GM19193 (cell line): ENCODE measurements around the gene ZFAND5.
A peak's percentile ranks its signal among the peaks of the same experiment; 100 is the strongest.

ENCODE experiments used
- POLR2A ChIP-seq: IDR thresholded peaks from 4 replicates; pipeline ENCODE4 v1.6.1; 2011; ENCODE audit not compliant: insufficient read depth, insufficient read length; ENCODE audit errors: extremely low read depth

Gene ZFAND5

GRCh38 chr9:72313507-72313906, 51.5 kb downstream of the ZFAND5 start:
- TF ChIP-seq POLR2A = no peak

GRCh38 chr9:72312386-72312987, 52.5 kb downstream of the ZFAND5 start:
- TF ChIP-seq POLR2A = no peak

DNA sequence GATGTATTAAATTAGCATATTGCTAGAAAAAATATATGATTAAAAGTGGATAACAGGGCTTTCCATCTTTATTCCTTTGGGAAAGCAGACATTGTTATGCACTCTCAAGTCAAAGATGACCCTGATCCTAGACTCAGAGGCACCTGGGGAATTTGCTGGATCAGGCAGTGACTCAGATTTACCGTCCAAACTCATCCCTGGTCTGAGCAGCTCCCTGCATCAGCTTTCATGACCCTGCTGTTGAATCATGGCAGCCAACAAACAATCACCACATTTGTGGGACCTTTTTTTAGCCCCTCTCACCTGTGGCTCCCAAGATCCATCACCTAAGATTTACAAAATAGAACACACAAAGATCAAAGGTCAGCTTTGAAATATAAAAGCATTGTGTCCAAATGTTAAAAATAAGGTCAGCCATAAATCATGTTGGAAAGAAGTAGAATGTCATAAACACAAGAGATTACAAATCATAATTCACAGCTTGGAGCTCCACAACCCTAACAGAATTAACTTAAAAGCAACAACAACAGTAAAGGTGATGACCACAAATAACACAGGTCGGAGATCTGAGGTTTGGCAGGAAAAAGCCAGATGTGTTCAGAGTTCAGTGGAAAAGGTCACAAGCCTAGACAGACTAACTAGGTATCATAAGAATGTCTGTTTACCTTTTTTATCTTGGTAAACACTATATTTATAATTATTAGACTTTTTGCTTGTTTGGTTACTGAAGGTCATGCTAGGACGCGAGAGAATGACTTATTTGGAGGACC, 55.5 kb downstream of the ZFAND5 start:
- TF ChIP-seq POLR2A = no peak

- no peak for TF ChIP-seq POLR2A
Observed at GRCh38 chr9:72306761-72307160, 58.2 kb downstream of the ZFAND5 start.

- TF ChIP-seq POLR2A = no peak
Observed at GRCh38 chr9:72305707-72306106, 59.3 kb downstream of the ZFAND5 start.

DNA sequence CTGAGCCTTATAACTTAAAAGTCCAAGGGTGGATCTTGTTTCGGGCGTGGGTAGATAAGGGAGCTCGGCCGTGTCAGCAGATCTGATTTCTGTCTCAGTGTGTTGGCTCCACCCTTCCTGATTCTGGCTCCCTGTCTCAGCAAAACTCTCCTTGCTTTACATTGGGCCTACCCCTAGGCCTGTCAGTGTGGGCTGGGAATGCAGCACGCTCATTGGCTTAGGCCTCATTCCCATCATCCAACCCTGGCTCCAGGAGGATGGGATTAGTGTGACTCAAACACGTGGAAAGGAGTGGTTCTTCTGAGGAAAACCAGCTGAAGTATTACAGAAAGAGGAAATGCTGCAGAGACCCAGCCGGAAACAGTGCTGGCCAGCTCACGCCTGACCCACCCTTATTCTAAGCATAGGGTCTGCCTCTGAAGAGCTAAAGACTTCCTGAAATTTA, 59.9 kb downstream of the ZFAND5 start:
- TF ChIP-seq POLR2A = peak; percentile 21

DNA sequence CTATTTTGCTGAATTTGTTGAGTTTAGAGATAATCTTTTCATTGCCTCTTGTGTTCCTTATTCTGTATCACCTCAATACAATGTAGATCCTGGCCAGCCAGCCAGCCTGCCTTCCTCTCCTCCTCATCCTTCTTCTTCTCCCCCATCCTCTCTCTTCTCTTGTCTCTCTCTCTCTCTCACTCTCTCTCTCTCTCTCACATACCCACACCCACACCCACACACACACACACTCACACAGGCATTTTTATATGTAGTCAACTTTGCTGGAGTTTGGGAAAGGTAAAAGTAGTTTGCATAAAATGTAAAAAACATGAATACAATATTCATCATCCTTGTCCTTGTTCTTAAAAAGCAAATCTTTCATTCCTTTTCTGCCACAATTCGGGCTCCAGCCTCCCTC, 60.5 kb downstream of the ZFAND5 start:
- no peak for TF ChIP-seq POLR2A
